Activated T-helper 1 cell treated with anti-CD3 and anti-CD28 coated beads, Interleukin-12 subunit alpha, Interleukin-12 subunit beta, Interleukin-2, Interleukin-4 antibody, amounts not matched to agents 30 ng/mL and 10 ng/mL and 1 ng/mL, durations not matched to agents 14 hours and 24 hours and 36 hours (primary cell): Measurements from ENCODE around the gene CDX2. TPM values are rescaled to one million over a fixed set of nuclear protein-coding genes. Genes with fewer than 3 reads are reported as not detected.
"Not testable (repeated sequence)": the region's sequence is repeated elsewhere in the genome, so short reads cannot be mapped to it uniquely, and the experiment has no call there.

Experiments
- DNase-seq: peaks from one replicate; pipeline ENCODE4 v3.0.0; 2021; ENCODE audit warnings: low spot score
- H3K27ac Mint-ChIP-seq: one replicate; pipeline ENCODE4 v1.8.0; 2021; ENCODE audit warnings: mild to moderate bottlenecking, mixed read lengths
- H3K27me3 Mint-ChIP-seq: one replicate; pipeline ENCODE4 v1.8.0; 2022; ENCODE audit warnings: mild to moderate bottlenecking, moderate library complexity, mixed read lengths; ENCODE audit not compliant: insufficient read depth
- H3K36me3 Mint-ChIP-seq: one replicate; pipeline ENCODE4 v1.8.0; 2021; ENCODE audit warnings: low read depth, mixed read lengths
- H3K4me1 Mint-ChIP-seq: one replicate; pipeline ENCODE4 v1.8.0; 2021; ENCODE audit warnings: low read depth, mixed read lengths
- H3K4me3 Mint-ChIP-seq: one replicate; pipeline ENCODE4 v1.8.0; 2021; ENCODE audit warnings: mild to moderate bottlenecking, moderate library complexity, mixed read lengths
- H3K9me3 Mint-ChIP-seq: one replicate; pipeline ENCODE4 v1.8.0; 2021; ENCODE audit warnings: mixed read lengths
- intact Hi-C: fragments of 100-400 bp; cut with micrococcal nuclease; formaldehyde crosslinking; loops from one replicate; pipeline ENCODE4 v1.15.1; 2024
- total RNA-seq: library from RNA; stranded (reverse); gene quantifications from 2 replicates; pipeline ENCODE4 v1.2.3, GENCODE V29; 2022

The CDX2 gene
- total RNA-seq, 1 donor from 2014 or later = not detected

DNA sequence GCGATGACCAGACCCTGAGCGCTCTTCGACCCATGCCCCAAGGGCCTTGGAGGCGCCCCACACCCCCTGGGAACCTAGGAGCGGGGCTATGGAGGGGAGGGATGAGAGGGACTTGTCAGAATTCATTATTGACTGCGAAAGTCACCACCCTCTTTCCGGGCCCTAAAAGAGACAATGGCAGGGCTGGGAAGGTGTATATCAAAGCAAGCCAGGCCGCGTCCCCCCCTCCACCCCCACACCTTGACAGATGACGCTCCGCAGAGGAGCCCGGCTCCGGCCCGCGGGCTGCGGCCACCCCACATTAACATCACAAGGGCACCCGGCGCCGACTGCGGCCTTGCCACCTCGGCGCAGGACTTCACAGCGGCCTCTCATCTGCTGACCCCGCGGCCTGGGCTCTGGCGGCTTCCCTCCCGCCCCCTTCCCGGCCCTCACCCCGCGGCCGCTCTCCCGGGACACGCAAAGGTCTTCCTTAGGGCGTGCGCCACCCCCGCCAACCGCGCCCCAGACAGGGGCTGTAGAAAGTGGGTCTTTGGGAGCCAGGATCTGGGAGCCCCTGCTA lies 2.4 kb downstream of the CDX2 start:
- peaks cover 75% of the 10 kb centered on the region for H3K27me3 Mint-ChIP-seq
- H3K27ac Mint-ChIP-seq = no peak overlapping the region
- no peaks in the 10 kb centered on the region for H3K9me3 Mint-ChIP-seq
- H3K36me3 Mint-ChIP-seq = peaks cover 2% of the 10 kb centered on the region
- no peak for DNase-seq
- H3K4me1 Mint-ChIP-seq = no peaks in the 10 kb centered on the region
- intact Hi-C loops = loop anchor here (5.0 kb wide), 1 partner anchor 174 kb away; the partner anchor contains the start of gene GSX1
- H3K4me3 Mint-ChIP-seq = no peak overlapping the region

DNA sequence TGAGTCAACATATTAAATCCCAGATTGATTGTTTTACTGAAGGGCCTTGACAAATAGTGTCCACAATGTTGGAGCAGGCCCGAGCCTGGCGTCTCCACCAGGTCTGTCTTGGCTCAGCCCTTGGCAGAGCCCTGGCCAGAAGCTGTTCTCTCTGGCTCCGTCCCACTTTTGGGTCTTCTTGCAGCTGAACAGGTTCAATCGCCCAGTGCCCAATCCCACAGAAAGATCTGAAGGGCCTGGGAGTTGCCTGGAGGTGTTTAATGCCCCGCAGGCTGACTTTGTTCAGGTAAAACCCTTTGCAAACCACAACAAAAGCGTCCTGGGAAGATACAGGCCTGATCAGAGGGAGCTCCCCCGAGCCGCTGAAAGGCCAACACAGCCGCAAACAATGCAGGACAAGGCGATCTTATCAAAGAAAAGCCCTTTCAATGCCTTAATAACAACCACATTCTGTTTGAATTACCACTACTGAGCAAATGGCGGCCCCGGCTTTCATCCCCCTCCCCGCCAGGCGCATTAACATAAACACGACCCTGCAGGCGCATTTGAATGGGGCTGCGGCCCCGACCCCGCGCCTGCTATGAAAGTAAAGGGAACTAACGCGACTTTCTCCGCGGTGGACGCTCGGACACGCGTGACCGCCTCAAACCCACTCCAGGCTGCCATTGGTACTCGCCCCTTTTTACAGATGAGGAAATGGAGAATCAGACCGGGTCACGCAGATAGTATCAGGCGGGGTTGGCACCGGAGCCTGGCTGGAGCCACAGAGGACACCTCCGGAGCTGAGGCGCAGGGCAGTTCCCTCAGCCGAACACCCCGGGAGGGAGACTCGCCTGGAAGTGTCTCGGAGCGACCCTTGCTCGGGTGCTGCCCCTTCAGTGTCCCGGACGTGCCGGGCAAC lies 3.1 kb downstream of the CDX2 start:
- peaks cover 2% of the 10 kb centered on the region for H3K36me3 Mint-ChIP-seq
- no peak overlapping the region for H3K27ac Mint-ChIP-seq
- H3K4me1 Mint-ChIP-seq = no peaks in the 10 kb centered on the region
- H3K9me3 Mint-ChIP-seq = no peaks in the 10 kb centered on the region
- H3K27me3 Mint-ChIP-seq = peaks cover 79% of the 10 kb centered on the region
- no peak for DNase-seq
- intact Hi-C loops = loop anchor here (5.0 kb wide), 1 partner anchor 174 kb away; the partner anchor contains the start of gene GSX1
- H3K4me3 Mint-ChIP-seq = no peak overlapping the region

DNA sequence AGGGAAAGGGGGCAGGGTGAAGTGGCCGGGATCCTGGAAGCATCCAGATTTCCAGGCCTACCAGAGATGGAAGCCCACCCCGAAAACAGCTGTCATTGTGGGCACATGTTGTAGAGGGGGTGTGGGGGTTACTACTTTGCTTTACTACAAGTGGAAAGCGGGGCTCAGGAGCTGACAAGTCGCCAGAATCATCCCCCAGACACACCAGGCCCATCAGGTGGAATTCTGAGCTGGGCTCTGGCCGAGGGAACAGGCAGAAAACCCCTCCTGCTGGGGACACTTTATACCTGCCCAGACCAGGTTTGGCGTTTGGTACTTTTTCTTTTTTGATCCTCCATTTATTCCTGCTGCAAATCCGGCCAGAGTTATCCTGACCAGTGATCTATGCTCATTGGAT lies 3.8 kb downstream of the CDX2 start:
- no peak for DNase-seq
- H3K4me3 Mint-ChIP-seq = no peak overlapping the region
- peaks cover under 1% of the 10 kb centered on the region for H3K4me1 Mint-ChIP-seq
- H3K27ac Mint-ChIP-seq = no peak overlapping the region
- H3K27me3 Mint-ChIP-seq = peaks cover 76% of the 10 kb centered on the region
- H3K36me3 Mint-ChIP-seq = peaks cover 2% of the 10 kb centered on the region
- H3K9me3 Mint-ChIP-seq = no peaks in the 10 kb centered on the region
- intact Hi-C loops = loop anchor here (5.0 kb wide), 1 partner anchor 173 kb away; the partner anchor contains the start of gene GSX1

DNA sequence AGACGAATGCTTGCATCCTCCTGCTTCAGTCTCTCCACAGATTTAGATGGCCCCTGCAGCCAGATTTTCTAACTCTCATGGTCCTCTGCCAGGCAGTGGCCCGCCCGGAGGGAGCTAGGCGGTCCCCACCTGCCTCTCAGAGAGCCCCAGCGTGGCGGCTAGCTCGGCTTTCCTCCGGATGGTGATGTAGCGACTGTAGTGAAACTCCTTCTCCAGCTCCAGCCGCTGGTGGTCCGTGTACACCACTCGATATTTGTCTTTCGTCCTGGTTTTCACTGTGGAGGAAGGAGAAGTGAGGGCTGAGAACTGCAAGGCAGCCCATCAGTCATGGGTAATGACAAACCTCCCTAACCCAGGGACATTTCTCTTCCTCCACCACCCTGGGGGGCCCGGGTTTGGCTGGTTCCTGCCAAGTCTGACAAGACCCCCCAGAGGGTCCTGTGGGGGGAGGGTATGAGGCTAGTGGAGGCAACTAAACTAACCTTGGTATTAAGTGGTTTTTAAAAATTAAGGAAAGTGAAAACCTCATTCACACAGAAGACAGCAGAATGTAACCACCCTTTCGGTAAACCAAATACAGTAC lies 4.3 kb downstream of the CDX2 start:
- peaks cover 2% of the 10 kb centered on the region for H3K36me3 Mint-ChIP-seq
- intact Hi-C loops = loop anchor here (5.0 kb wide), 1 partner anchor 173 kb away; the partner anchor contains the start of gene GSX1

DNA sequence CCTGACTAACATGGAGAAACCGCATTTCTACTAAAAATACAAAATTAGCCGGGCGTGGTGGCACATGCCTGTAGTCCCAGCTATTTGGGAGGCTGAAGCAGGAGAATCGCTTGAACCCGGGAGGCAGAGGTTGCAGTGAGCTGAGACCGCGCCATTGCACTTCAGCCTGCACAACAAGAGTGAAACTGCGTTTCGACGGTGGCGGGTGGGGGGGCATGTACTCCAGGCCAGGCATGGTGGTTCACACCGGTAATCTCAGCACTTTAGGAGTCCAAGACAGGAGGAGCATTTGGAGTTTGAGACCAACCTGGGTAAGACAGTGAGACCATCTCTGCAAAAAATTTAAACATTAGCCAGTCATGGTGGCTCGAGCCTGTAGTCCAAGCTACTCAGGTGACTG lies 4.9 kb downstream of the CDX2 start:
- H3K4me1 Mint-ChIP-seq, intact Hi-C loops, H3K36me3 Mint-ChIP-seq, H3K27ac Mint-ChIP-seq, DNase-seq, H3K9me3 Mint-ChIP-seq, H3K4me3 Mint-ChIP-seq: not testable (repeated sequence)
- peaks cover 75% of the 10 kb centered on the region for H3K27me3 Mint-ChIP-seq

More for the DNA sequence above, 4.3 kb downstream of the CDX2 start:
- H3K4me1 Mint-ChIP-seq = peaks cover 5% of the 10 kb centered on the region
- DNase-seq = no peak
- no peak overlapping the region for H3K4me3 Mint-ChIP-seq
- no peak overlapping the region for H3K27ac Mint-ChIP-seq
- H3K27me3 Mint-ChIP-seq = peaks cover 75% of the 10 kb centered on the region
- H3K9me3 Mint-ChIP-seq = no peaks in the 10 kb centered on the region

DNA sequence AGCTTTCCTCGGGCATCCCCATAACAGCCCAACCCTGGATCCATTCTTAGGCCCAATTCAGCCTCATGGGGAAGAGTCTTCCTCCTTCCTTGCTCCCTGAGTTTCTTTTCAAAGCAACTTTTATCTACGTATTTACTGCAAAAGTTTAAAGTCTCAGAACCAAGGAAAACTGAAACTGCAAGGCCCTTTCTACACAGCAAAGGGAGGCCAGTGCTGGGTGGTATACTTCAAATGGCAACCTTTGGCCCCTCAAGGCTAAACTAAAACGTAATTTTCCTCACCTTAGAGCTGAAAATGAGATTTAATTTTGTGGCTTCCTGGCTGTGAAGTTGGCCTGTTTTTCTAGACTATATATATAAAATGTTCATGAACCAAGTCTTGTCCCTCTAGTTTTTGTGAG lies 5.6 kb downstream of the CDX2 start:
- Mint-ChIP-seq H3K9me3 (no peaks in the 10 kb centered on the region), H3K36me3 (peaks cover 2% of the 10 kb centered on the region), H3K4me3 (no peak overlapping the region), H3K4me1 (peaks cover 5% of the 10 kb centered on the region), H3K27ac (no peak overlapping the region), H3K27me3 (peaks cover 79% of the 10 kb centered on the region)
- DNase-seq = no peak
- intact Hi-C loops = no loop called here

DNA sequence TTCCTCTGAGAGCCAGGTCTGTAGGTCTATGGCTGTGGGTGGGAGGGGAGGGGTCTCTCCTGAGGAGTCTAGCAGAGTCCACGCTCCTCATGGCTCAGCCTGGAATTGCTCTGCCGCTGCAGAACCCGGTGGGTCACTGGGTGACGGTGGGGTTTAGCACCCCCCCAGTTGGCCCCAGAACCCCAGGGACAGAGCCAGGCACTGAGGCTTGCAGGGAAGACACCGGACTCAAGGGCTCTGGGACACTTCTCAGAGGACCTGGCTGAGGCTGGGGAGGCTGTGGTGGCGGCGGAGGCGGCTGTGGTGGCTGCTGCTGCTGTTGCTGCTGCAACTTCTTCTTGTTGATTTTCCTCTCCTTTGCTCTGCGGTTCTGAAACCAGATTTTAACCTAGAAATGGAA lies 6.1 kb downstream of the CDX2 start:
- Mint-ChIP-seq H3K27me3 (peaks cover 83% of the 10 kb centered on the region), H3K9me3 (no peaks in the 10 kb centered on the region), H3K4me3 (no peak overlapping the region), H3K27ac (no peak overlapping the region), H3K36me3 (peaks cover 1% of the 10 kb centered on the region), H3K4me1 (peaks cover 5% of the 10 kb centered on the region)
- no peak for DNase-seq
- intact Hi-C loops = no loop called here

DNA sequence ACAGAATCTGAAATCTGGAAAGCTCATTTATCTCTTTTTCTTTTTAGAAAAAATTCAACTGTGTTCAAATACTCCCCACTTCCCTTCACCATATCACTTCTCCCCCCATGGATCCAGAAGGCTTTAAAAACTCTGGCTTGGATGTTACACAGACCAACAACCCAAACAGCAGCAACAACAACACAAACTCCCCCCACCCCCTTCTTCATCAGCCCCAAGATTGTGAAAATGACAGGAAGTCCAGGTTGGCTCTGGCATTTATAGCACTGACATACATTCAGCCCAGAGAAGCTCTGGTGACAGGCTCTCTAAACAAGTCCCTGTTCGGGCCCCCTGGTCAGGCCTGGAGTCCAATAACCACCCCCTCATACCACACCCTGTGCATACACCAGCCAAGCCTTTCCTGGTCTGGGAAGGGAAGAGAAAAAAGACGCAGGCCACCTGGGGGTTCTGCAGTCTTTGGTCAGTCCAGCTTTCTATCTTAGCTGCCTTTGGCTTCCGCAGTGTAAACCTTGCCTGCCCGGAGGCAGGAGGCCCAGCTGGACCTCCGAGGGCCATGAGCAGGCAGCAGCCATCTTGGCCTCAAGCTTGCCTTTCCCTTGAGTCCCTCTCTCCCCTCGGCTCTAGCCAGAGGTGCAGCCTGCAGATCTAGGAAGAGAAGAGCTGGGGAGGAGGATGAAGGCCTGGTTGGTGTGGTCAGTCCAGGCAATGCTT lies 6.8 kb downstream of the CDX2 start:
- Mint-ChIP-seq H3K36me3 (no peaks in the 10 kb centered on the region), H3K27me3 (peaks cover 80% of the 10 kb centered on the region), H3K27ac (no peak overlapping the region), H3K9me3 (no peaks in the 10 kb centered on the region), H3K4me3 (no peak overlapping the region), H3K4me1 (peaks cover 5% of the 10 kb centered on the region)
- intact Hi-C loops = no loop called here
- no peak for DNase-seq

DNA sequence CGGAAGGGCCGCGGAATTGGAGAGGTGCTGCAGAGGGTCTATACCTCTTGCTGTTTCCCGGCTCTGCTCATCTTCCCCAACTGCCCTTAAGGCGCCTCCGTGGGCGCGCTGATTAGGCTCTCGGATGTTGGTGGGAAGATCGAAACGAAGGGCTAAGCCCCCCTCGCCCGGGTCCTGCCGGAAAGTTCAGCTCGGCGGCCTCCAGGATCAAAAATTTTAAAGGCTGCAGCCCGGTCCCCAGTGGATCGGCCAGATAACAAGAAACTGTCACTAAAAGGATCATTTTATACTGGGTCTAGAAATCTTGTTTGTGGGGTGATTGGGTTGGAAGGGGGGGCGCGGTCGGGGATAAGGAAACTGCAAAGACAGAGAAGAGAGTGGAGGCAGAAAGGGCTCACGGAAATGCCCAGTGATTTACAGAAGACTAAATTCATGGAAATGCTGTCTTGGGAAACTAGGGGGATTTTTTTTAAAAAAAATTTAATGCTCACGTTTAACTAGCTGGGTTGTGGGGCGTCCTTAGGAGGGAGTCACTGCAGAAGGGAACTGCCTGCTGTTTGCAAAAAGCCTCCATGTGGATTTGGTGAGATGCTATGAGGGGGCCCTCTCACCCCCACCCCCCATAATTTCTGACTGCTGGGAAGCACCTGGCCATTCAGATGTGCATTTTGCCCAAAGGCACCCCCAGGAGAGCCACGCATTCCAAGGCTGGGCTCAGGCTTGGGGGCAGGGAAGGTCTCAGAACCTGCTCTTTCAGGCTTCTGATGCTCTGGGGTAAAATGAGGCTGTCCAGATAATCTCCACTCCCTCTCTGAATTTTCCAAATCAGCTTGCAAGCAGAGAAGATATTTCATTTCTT lies 7.7 kb downstream of the CDX2 start:
- no peak for DNase-seq
- Mint-ChIP-seq H3K27me3 (peaks cover 83% of the 10 kb centered on the region), H3K4me1 (peaks cover 5% of the 10 kb centered on the region), H3K4me3 (no peak overlapping the region), H3K9me3 (no peaks in the 10 kb centered on the region), H3K36me3 (no peaks in the 10 kb centered on the region), H3K27ac (no peak overlapping the region)
- intact Hi-C loops = no loop called here

DNA sequence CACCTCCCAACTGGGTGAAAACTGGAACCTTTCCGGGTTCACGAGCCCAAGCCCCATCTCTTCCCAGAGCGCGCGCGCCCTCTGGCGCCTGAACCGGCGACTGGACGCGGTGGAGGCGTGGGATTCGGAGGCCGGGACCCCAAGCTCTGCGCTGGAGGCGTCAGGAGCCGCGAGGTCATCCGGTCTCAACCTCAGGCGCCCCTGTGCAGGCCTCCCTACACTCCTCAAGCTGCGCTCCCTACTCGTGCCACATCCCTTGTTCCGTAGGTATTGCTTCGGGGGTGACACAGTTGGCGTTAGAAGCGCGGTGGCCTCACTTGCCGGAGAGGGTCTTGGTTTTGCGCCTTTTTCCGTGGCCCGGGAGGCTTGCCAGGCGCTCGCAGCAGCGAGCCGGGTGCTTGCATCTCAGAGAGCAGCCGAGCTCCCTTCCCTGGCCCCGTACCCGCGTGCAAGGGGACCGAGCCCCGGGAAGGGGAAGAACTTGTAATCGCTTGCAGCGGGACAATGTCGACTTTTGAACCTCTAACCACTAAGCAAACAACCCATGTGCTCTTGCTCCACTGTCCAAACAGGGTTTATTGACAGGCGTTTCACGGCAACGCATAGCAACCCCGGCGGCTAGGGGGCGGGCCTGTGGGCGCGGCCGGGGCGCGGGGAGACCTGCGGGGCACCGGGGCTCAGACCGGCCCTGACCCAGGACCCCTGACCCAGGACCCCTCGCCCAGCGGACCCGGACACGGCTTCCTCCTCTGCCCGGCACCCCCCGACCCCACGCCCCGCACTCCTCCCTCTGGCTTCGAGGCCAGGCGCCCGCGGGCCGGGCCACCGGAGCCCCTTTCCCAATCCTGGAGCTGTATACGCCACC lies 8.5 kb downstream of the CDX2 start:
- Mint-ChIP-seq H3K27ac (no peak overlapping the region), H3K4me1 (peaks cover 5% of the 10 kb centered on the region), H3K4me3 (peak overlapping the region; percentile 47), H3K27me3 (peaks cover 85% of the 10 kb centered on the region), H3K9me3 (no peaks in the 10 kb centered on the region), H3K36me3 (no peaks in the 10 kb centered on the region)
- intact Hi-C loops = no loop called here
- DNase-seq = no peak

DNA sequence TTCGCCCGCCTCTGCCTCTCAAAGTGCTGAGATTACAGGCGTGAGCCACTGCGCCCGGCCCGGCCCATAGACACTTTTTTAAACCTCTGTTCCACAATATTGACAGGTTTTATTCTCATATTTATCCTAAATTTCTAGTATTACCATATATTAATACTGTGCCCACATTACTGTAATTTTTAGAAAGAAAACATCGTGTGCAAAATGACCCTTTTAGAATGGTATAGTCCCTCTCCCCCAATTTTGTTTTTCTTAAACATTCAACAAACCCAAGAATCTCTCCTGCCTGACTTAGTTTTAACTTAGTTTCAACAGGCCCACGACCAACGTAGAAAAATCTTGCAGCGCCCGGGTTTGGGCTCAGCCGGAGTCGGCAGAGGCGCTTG lies 9.1 kb downstream of the CDX2 start:
- intact Hi-C loops = no loop called here
- DNase-seq = no peak
- Mint-ChIP-seq H3K36me3 (no peaks in the 10 kb centered on the region), H3K27ac (no peak overlapping the region), H3K9me3 (no peaks in the 10 kb centered on the region), H3K4me3 (peak overlapping the region; percentile 47), H3K4me1 (peaks cover 5% of the 10 kb centered on the region), H3K27me3 (peaks cover 85% of the 10 kb centered on the region)
